Vagina (tissue), 2 donors: ENCODE results near the gene PLCL1.

Experiments
- POLR2A ChIP-seq, 2 donors: fragments of 450-650 bp; IDR thresholded peaks; one replicate each; pipeline ENCODE4 v1.6.1; 2017; ENCODE audit warnings: antibody characterized with exemption in 2 of 2, mild to moderate bottlenecking in 2 of 2, moderate library complexity in 2 of 2
- POLR2AphosphoS5 ChIP-seq, 2 donors: sonication (generic); formaldehyde crosslinking; IDR thresholded peaks; one replicate each; pipeline ENCODE4 v1.9.0; 2017; ENCODE audit warnings: antibody characterized with exemption in 2 of 2, mild to moderate bottlenecking in 2 of 2, low read depth in 1 of 2; ENCODE audit not compliant: insufficient read depth in 1 of 2
- TF ChIP-seq, protein P1 (sequence below), 3 experiments: fragments of 450-650 bp in 2 of 3; fragments of 200-600 bp in 1 of 3; sonication (generic) in 1 of 3; IDR thresholded peaks; one replicate each; pipeline ENCODE4 v1.5.1; 2017 to 2019; ENCODE audit warnings: antibody characterized with exemption in 3 of 3, mild to moderate bottlenecking in 2 of 3, moderate library complexity in 2 of 3

DNA sequence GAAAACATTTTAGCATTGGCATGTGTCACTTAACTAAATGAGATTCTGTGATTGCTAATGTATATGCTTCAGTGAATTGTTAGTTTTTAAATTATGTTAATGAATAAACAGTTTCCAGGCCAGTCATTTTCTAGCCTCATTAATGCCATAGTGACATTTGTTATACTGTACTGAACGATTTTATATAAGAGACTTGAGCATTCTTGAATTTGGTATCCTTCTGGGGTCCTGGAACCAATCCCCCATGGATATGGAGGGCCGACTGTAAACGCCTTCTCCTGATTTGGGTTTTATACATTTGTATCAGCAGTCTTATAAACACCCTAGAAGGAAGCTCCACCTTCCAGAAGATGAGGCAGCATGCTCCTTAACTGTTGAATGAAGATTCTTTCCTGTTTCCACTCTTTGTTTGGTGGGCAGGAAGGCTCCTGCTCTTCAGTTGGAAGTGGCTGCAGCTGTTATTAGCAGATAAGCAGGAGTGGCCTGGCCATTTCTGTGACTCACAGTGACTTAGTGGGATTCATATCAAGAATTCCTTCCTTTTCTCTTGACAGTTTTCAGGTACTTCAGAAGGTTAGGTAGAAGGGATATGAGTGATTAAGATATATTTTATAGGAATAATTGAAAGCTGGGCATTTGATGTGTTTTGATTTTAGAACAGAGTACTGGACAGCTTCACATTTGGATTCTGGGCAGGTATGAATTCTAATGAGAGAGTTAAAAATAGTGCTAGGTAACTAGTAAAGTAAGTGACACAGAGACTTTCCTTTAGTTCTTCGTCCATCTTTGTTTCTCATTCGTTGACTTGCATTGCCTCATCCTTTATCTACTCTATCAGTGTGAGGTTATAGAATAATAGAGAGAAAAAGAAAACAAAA is 124.9 kb downstream of the PLCL1 start:
- TF ChIP-seq POLR2A (IDR thresholded peaks at IDR 0.05) (no peak), POLR2AphosphoS5 (IDR thresholded peaks at IDR 0.05; ENCODE audit: insufficient read depth in 1 of 2, low read depth in 1 of 2) (no peak)
- TF ChIP-seq, protein P1, sequence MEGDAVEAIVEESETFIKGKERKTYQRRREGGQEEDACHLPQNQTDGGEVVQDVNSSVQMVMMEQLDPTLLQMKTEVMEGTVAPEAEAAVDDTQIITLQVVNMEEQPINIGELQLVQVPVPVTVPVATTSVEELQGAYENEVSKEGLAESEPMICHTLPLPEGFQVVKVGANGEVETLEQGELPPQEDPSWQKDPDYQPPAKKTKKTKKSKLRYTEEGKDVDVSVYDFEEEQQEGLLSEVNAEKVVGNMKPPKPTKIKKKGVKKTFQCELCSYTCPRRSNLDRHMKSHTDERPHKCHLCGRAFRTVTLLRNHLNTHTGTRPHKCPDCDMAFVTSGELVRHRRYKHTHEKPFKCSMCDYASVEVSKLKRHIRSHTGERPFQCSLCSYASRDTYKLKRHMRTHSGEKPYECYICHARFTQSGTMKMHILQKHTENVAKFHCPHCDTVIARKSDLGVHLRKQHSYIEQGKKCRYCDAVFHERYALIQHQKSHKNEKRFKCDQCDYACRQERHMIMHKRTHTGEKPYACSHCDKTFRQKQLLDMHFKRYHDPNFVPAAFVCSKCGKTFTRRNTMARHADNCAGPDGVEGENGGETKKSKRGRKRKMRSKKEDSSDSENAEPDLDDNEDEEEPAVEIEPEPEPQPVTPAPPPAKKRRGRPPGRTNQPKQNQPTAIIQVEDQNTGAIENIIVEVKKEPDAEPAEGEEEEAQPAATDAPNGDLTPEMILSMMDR (IDR thresholded peaks at IDR 0.05): no peak
